ENCODE results near the gene BCL7A.
"Not testable (repeated sequence)": the region's sequence is repeated elsewhere in the genome, so short reads cannot be mapped to it uniquely, and the experiment has no call there.

The BCL7A gene

GRCh38 chr12:122028165-122028904 is 6.7 kb downstream of the BCL7A start:
- Histone ChIP-seq H3K36me3 (replicated peaks) (peaks cover 3% of the 10 kb centered on the region; the same call in 1 of the 2 replicates), H3K4me1 (peaks cover 7% of the 10 kb centered on the region), H3K27me3 (ENCODE audit: low read depth) (no peaks in the 10 kb centered on the region), H3K4me3 (no peak overlapping the region), H3K9me3 (no peaks in the 10 kb centered on the region)
- DNase-seq (ENCODE audit: low spot score in 2 of 2) = no peak
- in situ Hi-C loops (cut with MboI; ENCODE audit: low sequenced_read_pairs) = no loop called here

GRCh38 chr12:122028905-122029560 is 7.3 kb downstream of the BCL7A start:
- peaks cover 3% of the 10 kb centered on the region; the same call in 1 of the 2 replicates for H3K36me3 ChIP-seq (replicated peaks)
- H3K4me3 ChIP-seq = no peak overlapping the region
- H3K4me1 ChIP-seq = peaks cover under 1% of the 10 kb centered on the region
- in situ Hi-C loops (cut with MboI; ENCODE audit: low sequenced_read_pairs) = no loop called here
- H3K27me3 ChIP-seq (ENCODE audit: low read depth) = no peaks in the 10 kb centered on the region
- DNase-seq (ENCODE audit: low spot score in 2 of 2) = no peak
- H3K9me3 ChIP-seq = no peaks in the 10 kb centered on the region

GRCh38 chr12:122029620-122030423 is 8.1 kb downstream of the BCL7A start:
- no peak for DNase-seq (ENCODE audit: low spot score in 2 of 2)
- peaks cover 3% of the 10 kb centered on the region; the same call in 1 of the 2 replicates for H3K36me3 ChIP-seq (replicated peaks)
- no peaks in the 10 kb centered on the region for H3K27me3 ChIP-seq (ENCODE audit: low read depth)
- H3K9me3 ChIP-seq = no peaks in the 10 kb centered on the region
- in situ Hi-C loops (cut with MboI; ENCODE audit: low sequenced_read_pairs) = no loop called here
- no peaks in the 10 kb centered on the region for H3K4me1 ChIP-seq
- no peak overlapping the region for H3K4me3 ChIP-seq

- no peaks in the 10 kb centered on the region for H3K9me3 ChIP-seq
- no peaks in the 10 kb centered on the region for H3K4me1 ChIP-seq
- no peaks in the 10 kb centered on the region for H3K27me3 ChIP-seq (ENCODE audit: low read depth)
- no peak for DNase-seq (ENCODE audit: low spot score in 2 of 2)
- H3K4me3 ChIP-seq = no peak overlapping the region
- peaks cover 6% of the 10 kb centered on the region for H3K36me3 ChIP-seq (replicated peaks)
- in situ Hi-C loops (cut with MboI; ENCODE audit: low sequenced_read_pairs) = no loop called here
These were observed 8.8 kb downstream of the BCL7A start for GRCh38 chr12:122030424-122031035.

- H3K9me3 ChIP-seq = no peaks in the 10 kb centered on the region
- H3K27me3 ChIP-seq (ENCODE audit: low read depth) = no peaks in the 10 kb centered on the region
- in situ Hi-C loops (cut with MboI; ENCODE audit: low sequenced_read_pairs) = no loop called here
- peaks cover 16% of the 10 kb centered on the region for H3K36me3 ChIP-seq (replicated peaks)
- no peak overlapping the region for H3K4me3 ChIP-seq
- peak in 1 of 2 experiments; percentile 80 for DNase-seq (ENCODE audit: low spot score in 2 of 2)
- no peaks in the 10 kb centered on the region for H3K4me1 ChIP-seq
These were observed 9.9 kb downstream of the BCL7A start for GRCh38 chr12:122031342-122032216.

GRCh38 chr12:122032580-122032979 is 10.9 kb downstream of the BCL7A start:
- Histone ChIP-seq H3K9me3 (no peaks in the 10 kb centered on the region), H3K4me1 (no peaks in the 10 kb centered on the region), H3K36me3 (replicated peaks) (peaks cover 16% of the 10 kb centered on the region), H3K27me3 (ENCODE audit: low read depth) (no peaks in the 10 kb centered on the region), H3K4me3 (no peak overlapping the region)
- DNase-seq (ENCODE audit: low spot score in 2 of 2) = no peak
- in situ Hi-C loops (cut with MboI; ENCODE audit: low sequenced_read_pairs) = no loop called here

- H3K9me3 ChIP-seq = no peaks in the 10 kb centered on the region
- no peaks in the 10 kb centered on the region for H3K4me1 ChIP-seq
- no peak for DNase-seq (ENCODE audit: low spot score in 2 of 2)
- no peak overlapping the region for H3K4me3 ChIP-seq
- no peaks in the 10 kb centered on the region for H3K27me3 ChIP-seq (ENCODE audit: low read depth)
- in situ Hi-C loops (cut with MboI; ENCODE audit: low sequenced_read_pairs) = no loop called here
- H3K36me3 ChIP-seq (replicated peaks) = peaks cover 20% of the 10 kb centered on the region
These were observed 13.6 kb downstream of the BCL7A start for GRCh38 chr12:122035292-122035691.

- Histone ChIP-seq H3K4me1 (no peaks in the 10 kb centered on the region), H3K9me3 (no peaks in the 10 kb centered on the region), H3K4me3 (no peak overlapping the region), H3K36me3 (replicated peaks) (peaks cover 20% of the 10 kb centered on the region), H3K27me3 (ENCODE audit: low read depth) (no peaks in the 10 kb centered on the region)
- no peak for DNase-seq (ENCODE audit: low spot score in 2 of 2)
- in situ Hi-C loops (cut with MboI; ENCODE audit: low sequenced_read_pairs) = no loop called here
These were observed 14.5 kb downstream of the BCL7A start for GRCh38 chr12:122036153-122036552.

- Histone ChIP-seq H3K4me3 (no peak overlapping the region), H3K36me3 (replicated peaks) (peaks cover 31% of the 10 kb centered on the region), H3K9me3 (no peaks in the 10 kb centered on the region), H3K4me1 (no peaks in the 10 kb centered on the region), H3K27me3 (ENCODE audit: low read depth) (no peaks in the 10 kb centered on the region)
- in situ Hi-C loops (cut with MboI; ENCODE audit: low sequenced_read_pairs) = no loop called here
- DNase-seq (ENCODE audit: low spot score in 2 of 2) = no peak
These were observed 19.1 kb downstream of the BCL7A start for GRCh38 chr12:122040579-122041386.

GRCh38 chr12:122041458-122041857 is 19.8 kb downstream of the BCL7A start:
- H3K27me3 ChIP-seq (ENCODE audit: low read depth); H3K4me3 ChIP-seq; in situ Hi-C loops (cut with MboI; ENCODE audit: low sequenced_read_pairs); DNase-seq (ENCODE audit: low spot score in 2 of 2); H3K9me3 ChIP-seq; H3K4me1 ChIP-seq: not testable (repeated sequence)
- peaks cover 29% of the 10 kb centered on the region for H3K36me3 ChIP-seq (replicated peaks)

GRCh38 chr12:122042910-122043309 is 21.2 kb downstream of the BCL7A start:
- in situ Hi-C loops (cut with MboI; ENCODE audit: low sequenced_read_pairs) = no loop called here
- peaks cover 32% of the 10 kb centered on the region for H3K36me3 ChIP-seq (replicated peaks)
- no peaks in the 10 kb centered on the region for H3K9me3 ChIP-seq
- no peak for DNase-seq (ENCODE audit: low spot score in 2 of 2)
- H3K27me3 ChIP-seq (ENCODE audit: low read depth) = no peaks in the 10 kb centered on the region
- H3K4me3 ChIP-seq = no peak overlapping the region
- no peaks in the 10 kb centered on the region for H3K4me1 ChIP-seq

GRCh38 chr12:122043476-122043875 is 21.8 kb downstream of the BCL7A start:
- Histone ChIP-seq H3K36me3 (replicated peaks) (peaks cover 38% of the 10 kb centered on the region), H3K9me3 (no peaks in the 10 kb centered on the region), H3K4me1 (no peaks in the 10 kb centered on the region), H3K27me3 (ENCODE audit: low read depth) (no peaks in the 10 kb centered on the region), H3K4me3 (no peak overlapping the region)
- DNase-seq (ENCODE audit: low spot score in 2 of 2) = no peak
- in situ Hi-C loops (cut with MboI; ENCODE audit: low sequenced_read_pairs) = no loop called here

Measured in HAP-1 (cell line).